Osteocyte (in vitro differentiated cells): ENCODE results near the gene ZNF304. TPM values are rescaled to one million over a fixed set of nuclear protein-coding genes. Genes with fewer than 3 reads are reported as not detected.
A peak's percentile ranks its signal among the peaks of the same experiment; 100 is the strongest.
"Not testable (repeated sequence)": the region's sequence is repeated elsewhere in the genome, so short reads cannot be mapped to it uniquely, and the experiment has no call there.

Experiments used
- DNase-seq: peaks from one replicate; pipeline ENCODE4 v3.0.0; 2021; ENCODE audit warnings: mixed read lengths; ENCODE audit not compliant: unreplicated experiment; ENCODE audit errors: extremely low spot score
- H3K27ac Mint-ChIP-seq: one replicate; pipeline ENCODE4 v1.8.0; 2021; ENCODE audit warnings: mild to moderate bottlenecking, mixed read lengths; ENCODE audit not compliant: unreplicated experiment
- H3K27me3 Mint-ChIP-seq: one replicate; pipeline ENCODE4 v1.8.0; 2021; ENCODE audit warnings: mixed read lengths; ENCODE audit not compliant: unreplicated experiment
- H3K36me3 Mint-ChIP-seq: one replicate; pipeline ENCODE4 v1.8.0; 2021; ENCODE audit warnings: mixed read lengths; ENCODE audit not compliant: unreplicated experiment
- H3K4me1 Mint-ChIP-seq: one replicate; pipeline ENCODE4 v1.8.0; 2021; ENCODE audit warnings: mixed read lengths; ENCODE audit not compliant: unreplicated experiment
- H3K4me3 Mint-ChIP-seq: one replicate; pipeline ENCODE4 v1.8.0; 2021; ENCODE audit warnings: mild to moderate bottlenecking, moderate library complexity, mixed read lengths; ENCODE audit not compliant: unreplicated experiment
- H3K9me3 Mint-ChIP-seq: one replicate; pipeline ENCODE4 v1.8.0; 2021; ENCODE audit warnings: mixed read lengths; ENCODE audit not compliant: unreplicated experiment
- CTCF ChIP-seq: fragments of 200-600 bp; sonication (generic); IDR thresholded peaks from 2 replicates; pipeline ENCODE4 v1.5.0; 2021; ENCODE audit warnings: antibody characterized with exemption, mild to moderate bottlenecking, moderate library complexity
- total RNA-seq: library from RNA; stranded (reverse); gene quantifications from 2 replicates; pipeline ENCODE4 v1.2.1, GENCODE V29; 2021

The ZNF304 gene
- total RNA-seq, 1 donor from 2014 or later = 9.5 TPM

- Mint-ChIP-seq H3K9me3 (peaks cover 19% of the 10 kb centered on the region), H3K4me3 (peak overlapping the region; percentile 91), H3K27ac (peak overlapping the region; percentile 98), H3K36me3 (peaks cover 30% of the 10 kb centered on the region), H3K4me1 (peaks cover 14% of the 10 kb centered on the region), H3K27me3 (no peaks in the 10 kb centered on the region)
- TF ChIP-seq CTCF = no peak
- no peak for DNase-seq
Measured at GRCh38 chr19:57363688-57364181, 12.7 kb downstream of the ZNF304 start.

- Mint-ChIP-seq H3K4me3 (no peak overlapping the region), H3K9me3 (peaks cover 9% of the 10 kb centered on the region), H3K27ac (no peak overlapping the region), H3K36me3 (peaks cover 43% of the 10 kb centered on the region), H3K4me1 (peaks cover 14% of the 10 kb centered on the region), H3K27me3 (no peaks in the 10 kb centered on the region)
- no peak for DNase-seq
- TF ChIP-seq CTCF = no peak
Measured at GRCh38 chr19:57366776-57367175, 15.7 kb downstream of the ZNF304 start.

DNA sequence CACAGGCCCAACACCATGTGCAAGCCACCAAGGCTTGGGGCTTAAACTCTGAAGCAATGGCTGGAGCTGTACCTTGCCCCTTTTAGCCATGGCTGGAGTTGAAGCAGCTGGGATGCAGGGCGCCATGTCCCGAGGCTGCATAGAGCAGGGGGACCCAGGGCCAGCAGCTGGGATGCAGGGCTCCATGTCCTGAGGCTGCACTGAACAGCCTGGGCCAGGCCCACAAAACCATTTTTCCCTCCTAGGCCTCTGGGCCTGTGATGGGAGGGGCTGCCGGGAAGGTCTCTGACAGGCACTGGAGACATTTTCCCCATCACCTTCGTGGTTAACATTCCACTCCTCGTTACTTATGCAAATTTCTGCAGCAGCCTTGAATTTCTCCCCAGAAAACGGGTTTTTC, 23.1 kb downstream of the ZNF304 start:
- Mint-ChIP-seq H3K27me3 (no peaks in the 10 kb centered on the region), H3K27ac (no peak overlapping the region), H3K9me3 (peaks cover 27% of the 10 kb centered on the region), H3K36me3 (peaks cover 89% of the 10 kb centered on the region), H3K4me3 (no peak overlapping the region), H3K4me1 (no peaks in the 10 kb centered on the region)
- DNase-seq = no peak
- no peak for TF ChIP-seq CTCF

- H3K4me3 Mint-ChIP-seq, H3K27me3 Mint-ChIP-seq, H3K4me1 Mint-ChIP-seq, DNase-seq, H3K27ac Mint-ChIP-seq: not testable (repeated sequence)
- H3K36me3 Mint-ChIP-seq = peaks cover 89% of the 10 kb centered on the region
- H3K9me3 Mint-ChIP-seq = peaks cover 32% of the 10 kb centered on the region
Measured at GRCh38 chr19:57374647-57375046, 23.6 kb downstream of the ZNF304 start.

DNA sequence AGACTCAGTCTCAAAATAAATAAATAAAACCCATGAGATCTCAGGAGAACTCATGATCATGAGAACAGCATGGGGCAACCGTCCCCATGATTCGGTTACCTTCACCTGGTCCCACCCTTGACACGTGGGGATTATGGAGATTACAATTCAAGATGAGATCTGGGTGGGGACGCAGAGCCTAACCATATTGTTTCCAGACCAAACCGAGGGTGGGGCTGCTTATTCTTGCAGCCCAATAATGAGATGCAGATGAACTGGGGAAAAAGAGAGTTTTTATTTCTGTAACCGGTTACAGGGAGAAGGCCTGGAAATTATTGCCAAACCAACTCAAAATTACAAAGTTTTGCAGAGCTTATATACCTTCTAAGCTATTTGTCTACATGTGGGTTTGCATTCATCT, 25.1 kb downstream of the ZNF304 start:
- H3K4me1 Mint-ChIP-seq = no peaks in the 10 kb centered on the region
- H3K27me3 Mint-ChIP-seq = no peaks in the 10 kb centered on the region
- TF ChIP-seq CTCF = no peak
- H3K27ac Mint-ChIP-seq = no peak overlapping the region
- no peak overlapping the region for H3K4me3 Mint-ChIP-seq
- H3K9me3 Mint-ChIP-seq = peaks cover 42% of the 10 kb centered on the region
- peaks cover 81% of the 10 kb centered on the region for H3K36me3 Mint-ChIP-seq
- no peak for DNase-seq
